H9 (cell line): Measurements from ENCODE around the gene NTRK2. TPM values are rescaled to one million over a fixed set of nuclear protein-coding genes. Genes with fewer than 3 reads are reported as not detected.

Experiments
- DNase-seq: peaks from one replicate; pipeline ENCODE4 v3.0.0-alpha.2; 2017
- H2AFZ ChIP-seq: one replicate; pipeline ENCODE4 v1.6.1; 2013; ENCODE audit warnings: mild to moderate bottlenecking, low read length, control low read depth, moderate library complexity
- H2AK5ac ChIP-seq: 2 replicates; pipeline ENCODE4 v1.6.1; 2013; ENCODE audit warnings: low read length, control low read depth, mixed read lengths; ENCODE audit not compliant: insufficient read length
- H2BK120ac ChIP-seq: one replicate; pipeline ENCODE4 v1.6.1; 2013; ENCODE audit warnings: low read depth, mild to moderate bottlenecking, low read length, control low read depth, inconsistent platforms; ENCODE audit not compliant: poor library complexity, severe bottlenecking
- H2BK12ac ChIP-seq: 2 replicates; pipeline ENCODE4 v1.6.1; 2013; ENCODE audit warnings: low read length, control low read depth, mixed read lengths, low read depth; ENCODE audit not compliant: insufficient read length
- H2BK15ac ChIP-seq: 2 replicates; pipeline ENCODE4 v1.6.1; 2013; ENCODE audit warnings: low read depth, low read length, control low read depth
- H2BK20ac ChIP-seq: one replicate; pipeline ENCODE4 v1.6.1; 2013; ENCODE audit warnings: low read depth, mild to moderate bottlenecking, low read length, control low read depth, inconsistent platforms; ENCODE audit not compliant: poor library complexity, severe bottlenecking
- H2BK5ac ChIP-seq: 2 replicates; pipeline ENCODE4 v1.6.1; 2013; ENCODE audit warnings: low read length, control low read depth, mixed read lengths; ENCODE audit not compliant: insufficient read length
- H3K14ac ChIP-seq: 2 replicates; pipeline ENCODE4 v1.6.1; 2013; ENCODE audit warnings: low read length, control low read depth; ENCODE audit not compliant: insufficient read depth
- H3K18ac ChIP-seq: 2 replicates; pipeline ENCODE4 v1.6.1; 2013; ENCODE audit warnings: low read depth, mild to moderate bottlenecking, mixed read lengths, low read length, control low read depth; ENCODE audit not compliant: insufficient read length
- H3K23ac ChIP-seq: 2 replicates; pipeline ENCODE4 v1.6.1; 2013; ENCODE audit warnings: low read length, control low read depth, mixed read lengths, low read depth; ENCODE audit not compliant: insufficient read length
- H3K23me2 ChIP-seq: 2 replicates; pipeline ENCODE4 v1.6.1; 2013; ENCODE audit warnings: low read depth, mild to moderate bottlenecking, mixed read lengths, low read length, control low read depth; ENCODE audit not compliant: insufficient read length, poor library complexity, severe bottlenecking
- H3K27ac ChIP-seq: 2 replicates; pipeline ENCODE4 v1.5.1; 2013; ENCODE audit warnings: low read length, control low read depth, mixed read lengths, low read depth; ENCODE audit not compliant: insufficient read length
- H3K27me3 ChIP-seq: 2 replicates; pipeline ENCODE4 v1.6.1; 2013; ENCODE audit warnings: low read length, control low read depth, inconsistent platforms; ENCODE audit not compliant: insufficient read depth
- H3K4ac ChIP-seq: 2 replicates; pipeline ENCODE4 v1.6.1; 2013; ENCODE audit warnings: low read depth, mild to moderate bottlenecking, control low read depth, inconsistent platforms, low read length, moderate library complexity
- H3K4me1 ChIP-seq: 2 replicates; pipeline ENCODE4 v1.6.1; 2013; ENCODE audit warnings: low read length, control low read depth, inconsistent platforms; ENCODE audit not compliant: insufficient read depth
- H3K4me2 ChIP-seq: 2 replicates; pipeline ENCODE4 v1.6.1; 2013; ENCODE audit warnings: low read length, control low read depth, mixed read lengths; ENCODE audit not compliant: insufficient read length, insufficient read depth
- H3K56ac ChIP-seq: 2 replicates; pipeline ENCODE4 v1.6.1; 2013; ENCODE audit warnings: low read depth, mild to moderate bottlenecking, mixed read lengths, low read length, control low read depth; ENCODE audit not compliant: insufficient read length
- H3K79me1 ChIP-seq: 2 replicates; pipeline ENCODE4 v1.6.1; 2013; ENCODE audit warnings: low read depth, mild to moderate bottlenecking, moderate library complexity, low read length, control low read depth, inconsistent platforms; ENCODE audit not compliant: insufficient read depth, poor library complexity, severe bottlenecking
- H3K79me2 ChIP-seq: 2 replicates; pipeline ENCODE4 v1.6.1; 2013; ENCODE audit warnings: low read length, control low read depth, inconsistent platforms; ENCODE audit not compliant: insufficient read depth
- H3K9ac ChIP-seq: 2 replicates; pipeline ENCODE4 v1.6.1; 2013; ENCODE audit warnings: low read length, control low read depth, mixed read lengths; ENCODE audit not compliant: insufficient read length; ENCODE audit errors: extremely low read depth
- H3K9me3 ChIP-seq: one replicate; pipeline ENCODE4 v1.6.1; 2013; ENCODE audit warnings: low read depth, low read length, inconsistent platforms; ENCODE audit not compliant: control insufficient read depth
- H3T11ph ChIP-seq: one replicate; pipeline ENCODE4 v1.6.1; 2013; ENCODE audit warnings: mild to moderate bottlenecking, low read length, control low read depth, inconsistent platforms
- H4K20me1 ChIP-seq: one replicate; pipeline ENCODE4 v1.6.1; 2013; ENCODE audit not compliant: control insufficient read depth, insufficient read length, insufficient read depth
- H4K5ac ChIP-seq: 2 replicates; pipeline ENCODE4 v1.6.1; 2013; ENCODE audit warnings: low read depth, mild to moderate bottlenecking, mixed read lengths, low read length, control low read depth; ENCODE audit not compliant: insufficient read length
- H4K8ac ChIP-seq: replicated peaks from 2 replicates; pipeline ENCODE4 v1.6.1; 2013; ENCODE audit warnings: low read length, control low read depth, mixed read lengths, low read depth; ENCODE audit not compliant: insufficient read length
- H4K91ac ChIP-seq: 2 replicates; pipeline ENCODE4 v1.6.1; 2013; ENCODE audit warnings: low read depth, mild to moderate bottlenecking, moderate library complexity, mixed read lengths, low read length, control low read depth; ENCODE audit not compliant: insufficient read length
- H3K27ac Mint-ChIP-seq, 3 experiments: 2 replicates in 2 of 3; 3 replicates in 1 of 3; pipeline ENCODE4 v1.8.0; 2020 to 2021; ENCODE audit warnings: mixed read lengths in 3 of 3, mild to moderate bottlenecking in 1 of 3, moderate library complexity in 1 of 3
- H3K27me3 Mint-ChIP-seq: 2 replicates; pipeline ENCODE4 v1.8.0; 2021; ENCODE audit warnings: low read depth, mild to moderate bottlenecking, moderate library complexity, mixed read lengths
- H3K36me3 Mint-ChIP-seq, 3 experiments: 2 replicates in 2 of 3; 3 replicates in 1 of 3; pipeline ENCODE4 v1.8.0; 2020 to 2021; ENCODE audit warnings: low read depth in 3 of 3, mixed read lengths in 3 of 3; ENCODE audit not compliant: insufficient read depth in 1 of 3
- H3K4me1 Mint-ChIP-seq, 2 experiments: 2 replicates each; pipeline ENCODE4 v1.8.0; 2020; ENCODE audit warnings: mixed read lengths in 2 of 2
- H3K4me3 Mint-ChIP-seq, 2 experiments: 2 replicates in 1 of 2; 3 replicates in 1 of 2; pipeline ENCODE4 v1.8.0; 2020 to 2021; ENCODE audit warnings: mild to moderate bottlenecking in 2 of 2, mixed read lengths in 2 of 2, moderate library complexity in 1 of 2
- H3K9me3 Mint-ChIP-seq, 2 experiments: 2 replicates in 1 of 2; 3 replicates in 1 of 2; pipeline ENCODE4 v1.8.0; 2020; ENCODE audit warnings: mild to moderate bottlenecking in 2 of 2, mixed read lengths in 2 of 2, moderate library complexity in 1 of 2
- CTCF ChIP-seq: fragments of 200-600 bp; sonication (generic); conservative IDR thresholded peaks from 3 replicates; pipeline ENCODE4 v1.8.0; 2021; ENCODE audit warnings: antibody characterized with exemption, mild to moderate bottlenecking
- WGBS: extraction: QIAGEN DNeasy Blood & Tissue Kit; methylation state at CpG from one replicate; pipeline ENCODE4 v1.1.7; 2013; ENCODE audit warnings: missing lambda C conversion rate, low lambda C conversion rate, mixed read lengths; ENCODE audit not compliant: insufficient read length; ENCODE audit errors: extremely low coverage; 5-methylcytosine and 5-hydroxymethylcytosine counted together
- total RNA-seq: library from RNA; stranded (reverse); gene quantifications from 2 replicates; pipeline ENCODE4 v1.2.1, GENCODE V29; 2021

The NTRK2 gene
- total RNA-seq, 1 experiment from 2014 or later = 0.02 TPM

DNA sequence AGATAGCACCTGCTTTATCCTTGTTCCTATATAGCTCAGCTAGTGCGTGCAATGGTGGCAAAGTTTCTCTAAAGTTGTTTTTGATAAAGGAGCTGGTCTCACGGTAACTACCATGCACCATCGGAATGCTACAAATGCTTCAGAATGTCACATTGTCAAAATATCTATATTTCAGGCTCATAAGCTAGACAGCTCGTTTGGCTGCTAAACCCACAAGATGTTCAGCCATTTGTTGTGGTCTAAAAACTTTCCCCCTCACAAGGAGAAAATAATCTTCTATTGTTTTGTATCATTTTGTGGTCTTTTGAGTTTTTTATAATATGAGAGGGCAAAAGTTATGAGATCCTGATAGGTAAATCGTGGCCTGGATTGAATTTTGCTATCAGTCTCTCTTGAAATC lies 137.9 kb downstream of the NTRK2 start:
- Mint-ChIP-seq H3K27me3 (no peaks in the 10 kb centered on the region), H3K4me3 (no peak overlapping the region), H3K36me3 (no peaks in the 10 kb centered on the region), H3K9me3 (no peaks in the 10 kb centered on the region), H3K4me1 (peaks cover 20 to 22% of the 10 kb centered on the region in 2 experiments), H3K27ac (no peak overlapping the region)
- TF ChIP-seq CTCF = no peak
- no peak overlapping the region for H2AFZ ChIP-seq
- no peak overlapping the region for H4K91ac ChIP-seq
- no peaks in the 10 kb centered on the region for H3K79me2 ChIP-seq
- H3K56ac ChIP-seq = no peak overlapping the region
- no peak overlapping the region for H2AK5ac ChIP-seq
- WGBS = no CpG with 5 or more reads among the region's 5 CpGs
- H3T11ph ChIP-seq = no peak overlapping the region
- no peak overlapping the region for H4K8ac ChIP-seq
- H3K4me2 ChIP-seq = no peak overlapping the region
- no peaks in the 10 kb centered on the region for H3K9me3 ChIP-seq
- no peak overlapping the region for H3K23ac ChIP-seq
- no peak overlapping the region for H3K27ac ChIP-seq
- no peak overlapping the region for H2BK12ac ChIP-seq
- no peak overlapping the region for H3K4ac ChIP-seq
- DNase-seq = no peak
- H2BK120ac ChIP-seq = no peak overlapping the region
- no peaks in the 10 kb centered on the region for H3K23me2 ChIP-seq
- no peak overlapping the region for H4K5ac ChIP-seq
- no peaks in the 10 kb centered on the region; the same call in 1 of the 2 replicates for H3K4me1 ChIP-seq
- H3K9ac ChIP-seq = no peak overlapping the region
- no peaks in the 10 kb centered on the region for H3K79me1 ChIP-seq
- no peak overlapping the region for H2BK20ac ChIP-seq
- H2BK5ac ChIP-seq = no peak overlapping the region
- no peaks in the 10 kb centered on the region for H3K27me3 ChIP-seq
- H4K20me1 ChIP-seq = no peaks in the 10 kb centered on the region
- no peak overlapping the region for H3K18ac ChIP-seq
- no peak overlapping the region for H2BK15ac ChIP-seq
- no peak overlapping the region for H3K14ac ChIP-seq
